Astrocyte of the spinal cord (primary cell): ENCODE data around the gene GBF1.
A peak's percentile ranks its signal among the peaks of the same experiment; 100 is the strongest.

Experiments
- DNase-seq: peaks from one replicate; pipeline ENCODE4 v3.0.0; 2011; ENCODE audit warnings: low read depth, low spot score
- H3K4me3 ChIP-seq: 2 replicates; pipeline ENCODE4 v1.5.1; 2011; ENCODE audit warnings: low read depth, mild to moderate bottlenecking, low read length, moderate library complexity
- CTCF ChIP-seq: IDR thresholded peaks from 2 replicates; pipeline ENCODE4 v1.5.1; 2012; ENCODE audit warnings: low read depth, mild to moderate bottlenecking, low read length, inconsistent platforms
- in situ Hi-C: cut with HindIII; loops from 2 replicates; pipeline ENCODE4 v1.10.0; 2017; ENCODE audit warnings: low sequenced_read_pairs

GBF1 gene

GRCh38 chr10:102424145-102424544 is 178.8 kb downstream of the GBF1 start:
- no peak for DNase-seq
- no peak for TF ChIP-seq CTCF
- no peak overlapping the region for H3K4me3 ChIP-seq
- in situ Hi-C loops, result no loop called here

- no peak for TF ChIP-seq CTCF
- no peak overlapping the region for H3K4me3 ChIP-seq
- no peak for DNase-seq
- in situ Hi-C loops, result no loop called here
These were observed 179.6 kb downstream of the GBF1 start for GRCh38 chr10:102424916-102425315.

GRCh38 chr10:102425444-102425843 is 180.1 kb downstream of the GBF1 start:
- no peak for DNase-seq
- in situ Hi-C loops, result no loop called here
- no peak for TF ChIP-seq CTCF
- H3K4me3 ChIP-seq, result no peak overlapping the region

GRCh38 chr10:102426803-102427287 is 181.5 kb downstream of the GBF1 start:
- TF ChIP-seq CTCF, result no peak
- no peak for DNase-seq
- in situ Hi-C loops, result no loop called here
- no peak overlapping the region for H3K4me3 ChIP-seq

- TF ChIP-seq CTCF, result no peak
- no peak for DNase-seq
- in situ Hi-C loops, result no loop called here
- no peak overlapping the region for H3K4me3 ChIP-seq
These were observed 184.1 kb downstream of the GBF1 start for GRCh38 chr10:102429468-102429867.

GRCh38 chr10:102431452-102432124 is 186.3 kb downstream of the GBF1 start:
- DNase-seq, result no peak
- no peak for TF ChIP-seq CTCF
- in situ Hi-C loops, result no loop called here
- peak overlapping the region; percentile 61 for H3K4me3 ChIP-seq
